ACC112 (cell line): ENCODE results near the gene JAG2.

ENCODE experiments used
- H2AFZ ChIP-seq: fragments of 200-600 bp; sonication (generic); one replicate; pipeline ENCODE4 v1.6.0; 2017; ENCODE audit warnings: antibody characterized with exemption, low read length; ENCODE audit not compliant: unreplicated experiment
- H3K27ac ChIP-seq: fragments of 200-600 bp; sonication (generic); 2 replicates; pipeline ENCODE4 v1.5.1; 2014; ENCODE audit warnings: low read depth, mild to moderate bottlenecking, antibody characterized with exemption, low read length, moderate library complexity
- H3K27me3 ChIP-seq: fragments of 200-600 bp; sonication (generic); 2 replicates; pipeline ENCODE4 v1.6.1; 2014; ENCODE audit warnings: mild to moderate bottlenecking, antibody characterized with exemption, low read length, moderate library complexity, mixed read lengths; ENCODE audit not compliant: insufficient read depth
- H3K36me3 ChIP-seq: fragments of 200-600 bp; sonication (generic); 2 replicates; pipeline ENCODE4 v1.6.1; 2016; ENCODE audit warnings: mild to moderate bottlenecking, antibody characterized with exemption, low read length, moderate library complexity, mixed read lengths; ENCODE audit not compliant: insufficient read depth
- H3K4me1 ChIP-seq: fragments of 200-600 bp; sonication (generic); one replicate; pipeline ENCODE4 v1.6.1; 2016; ENCODE audit warnings: low read length, mixed read lengths; ENCODE audit not compliant: insufficient read depth, unreplicated experiment, control insufficient read depth
- H3K4me3 ChIP-seq: fragments of 200-600 bp; sonication (generic); 2 replicates; pipeline ENCODE4 v1.5.1; 2014; ENCODE audit warnings: mild to moderate bottlenecking, low read depth, low read length
- H3K79me2 ChIP-seq: fragments of 200-600 bp; sonication (generic); one replicate; pipeline ENCODE4 v1.6.0; 2016; ENCODE audit warnings: low read length; ENCODE audit not compliant: control insufficient read depth, unreplicated experiment, insufficient read depth

The JAG2 gene

DNA sequence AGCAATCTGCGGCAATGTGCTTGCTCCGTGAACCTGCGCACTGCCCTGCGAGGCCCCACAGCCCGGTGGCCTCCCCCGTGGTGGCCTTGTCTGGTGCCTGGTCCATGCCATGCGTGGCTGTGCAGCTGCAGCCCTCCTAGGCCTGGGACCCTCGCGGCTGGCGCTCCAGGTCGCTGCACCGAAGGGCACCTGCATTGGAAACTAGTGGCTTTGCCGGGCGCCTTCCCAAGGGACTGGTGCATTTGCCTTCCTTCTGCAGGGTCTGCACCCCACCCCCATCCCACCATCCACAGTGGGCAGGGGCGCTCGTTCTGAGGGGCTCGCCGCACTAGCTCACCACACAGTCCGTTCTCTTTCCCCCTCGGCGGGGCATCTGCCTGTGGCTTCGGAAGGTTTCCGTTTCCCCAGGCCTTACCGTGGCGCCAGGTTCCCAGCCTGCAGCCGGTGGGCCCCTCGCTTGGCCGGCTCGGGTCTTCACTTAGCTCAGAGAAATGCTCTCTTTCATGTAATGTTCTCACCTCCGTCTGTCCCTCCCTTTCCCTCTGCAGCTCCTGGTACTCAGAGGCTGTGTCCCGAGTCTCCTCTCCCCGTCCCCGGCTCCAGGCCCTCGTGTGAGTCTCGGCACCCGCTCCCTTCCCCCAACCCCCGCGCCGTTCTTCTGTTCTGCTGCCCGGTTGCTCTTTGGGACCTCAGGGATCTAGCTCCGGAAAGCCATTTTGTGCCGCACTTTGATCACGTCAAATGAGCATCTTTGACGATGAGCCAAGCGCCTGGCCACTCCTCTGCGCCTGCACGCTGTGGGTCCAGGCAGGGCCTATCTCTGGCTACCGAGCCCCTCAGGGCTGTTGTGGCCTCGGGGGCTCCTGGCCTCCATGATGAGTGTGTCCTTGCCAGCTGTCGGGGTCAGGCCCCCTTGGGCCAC is 31.9 kb downstream of the JAG2 start:
- Histone ChIP-seq H3K79me2 (no peaks in the 10 kb centered on the region), H3K4me3 (no peak overlapping the region), H2AFZ (no peak overlapping the region), H3K4me1 (no peaks in the 10 kb centered on the region), H3K27ac (no peak overlapping the region), H3K36me3 (no peaks in the 10 kb centered on the region), H3K27me3 (peaks cover 22% of the 10 kb centered on the region)

DNA sequence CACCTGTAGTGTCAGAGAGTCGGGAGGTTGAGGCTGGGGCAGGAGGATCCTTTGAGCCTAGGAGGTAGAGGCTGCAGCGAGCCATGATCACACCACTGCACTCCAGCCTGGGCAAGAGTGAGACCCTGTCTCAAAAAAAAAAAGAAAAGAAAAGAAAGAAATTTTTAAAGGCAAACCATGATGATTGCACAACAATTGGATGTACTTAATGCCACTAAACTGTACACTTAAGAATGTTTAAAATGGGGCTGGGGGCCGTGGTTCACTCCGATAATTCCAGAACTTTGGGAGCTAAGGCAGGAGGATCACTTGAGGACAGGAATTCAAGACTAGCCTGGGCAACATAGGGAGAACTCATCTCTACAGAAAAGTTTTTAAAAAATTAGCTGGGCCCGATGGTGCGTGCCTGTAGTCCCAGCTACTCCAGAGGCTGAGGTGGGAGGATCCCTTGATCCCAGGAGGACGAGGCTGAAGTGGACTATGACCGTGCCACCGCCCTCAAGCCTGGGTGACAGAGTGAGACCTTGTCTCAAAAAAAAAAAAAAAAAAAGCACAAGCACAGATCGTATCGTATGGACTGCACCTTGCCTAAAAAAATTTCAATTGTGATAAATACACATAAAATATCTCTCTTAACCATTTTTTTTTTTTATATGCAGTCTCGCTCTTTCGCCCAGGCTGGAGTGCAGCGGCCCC is 32.7 kb downstream of the JAG2 start:
- Histone ChIP-seq H3K4me1 (no peaks in the 10 kb centered on the region), H2AFZ (no peak overlapping the region)

DNA sequence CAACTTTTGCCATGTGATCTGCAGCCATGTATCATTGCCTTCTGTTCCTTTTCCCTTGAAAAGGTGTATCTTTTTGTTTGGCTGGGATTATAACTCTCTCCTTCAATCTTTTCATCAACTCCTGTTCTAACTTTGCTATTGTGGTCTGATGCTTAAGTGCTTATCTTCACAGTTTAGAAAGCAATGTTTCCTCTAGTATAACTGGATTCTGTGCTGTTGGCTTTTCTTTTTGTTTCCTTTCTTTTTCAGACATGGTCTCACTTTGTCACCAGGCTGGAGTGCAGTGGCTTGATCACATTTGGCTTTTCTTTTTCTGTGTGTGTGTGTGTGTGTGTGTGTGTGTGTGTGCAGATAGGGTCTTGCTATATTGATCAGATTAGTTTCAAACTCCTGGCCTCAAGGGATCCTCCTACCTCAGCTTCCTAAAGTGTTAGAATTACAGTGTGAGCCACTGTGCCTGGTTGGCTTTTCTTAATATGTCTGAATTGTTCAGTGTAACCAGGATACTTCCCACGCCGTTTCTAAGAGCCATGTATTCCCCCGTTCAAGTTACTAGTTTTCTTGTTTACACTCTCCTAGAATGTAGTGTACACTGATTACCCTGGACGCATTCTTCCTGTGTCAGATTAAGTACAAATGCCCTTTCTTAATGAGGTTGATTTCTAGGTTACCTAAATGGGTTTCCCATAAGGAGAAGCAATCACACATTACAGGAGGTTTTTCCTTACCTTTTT is 35.5 kb downstream of the JAG2 start:
- Histone ChIP-seq H2AFZ (no peak overlapping the region), H3K79me2 (no peaks in the 10 kb centered on the region), H3K27ac (no peak overlapping the region), H3K36me3 (no peaks in the 10 kb centered on the region), H3K27me3 (peaks cover 43% of the 10 kb centered on the region), H3K4me1 (no peaks in the 10 kb centered on the region), H3K4me3 (no peak overlapping the region)

More for the DNA sequence above, 32.7 kb downstream of the JAG2 start:
- Histone ChIP-seq H3K79me2 (no peaks in the 10 kb centered on the region), H3K27ac (no peak overlapping the region), H3K36me3 (no peaks in the 10 kb centered on the region), H3K4me3 (no peak overlapping the region), H3K27me3 (peaks cover 26% of the 10 kb centered on the region)

DNA sequence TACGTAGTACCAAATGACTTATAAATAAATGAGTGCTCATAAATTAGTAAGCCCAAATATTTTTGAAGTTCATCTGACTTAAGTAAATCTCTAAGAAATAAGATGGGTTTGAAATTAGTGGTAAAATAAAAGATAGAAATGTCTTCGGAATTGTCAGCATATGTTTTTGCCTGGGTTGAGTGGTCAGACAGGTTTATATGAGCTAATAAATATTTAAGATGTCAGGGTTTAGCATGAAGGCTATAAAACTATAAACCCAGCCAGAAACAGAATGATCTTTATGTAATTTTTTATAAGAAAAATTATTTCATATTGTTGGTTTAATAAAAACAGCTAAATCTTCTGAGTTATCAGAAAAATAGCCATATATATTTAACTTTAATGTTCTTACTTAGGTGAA is 37.3 kb downstream of the JAG2 start:
- Histone ChIP-seq H2AFZ (no peak overlapping the region), H3K27me3 (peaks cover 58% of the 10 kb centered on the region), H3K79me2 (no peaks in the 10 kb centered on the region), H3K27ac (no peak overlapping the region), H3K4me1 (no peaks in the 10 kb centered on the region), H3K4me3 (no peak overlapping the region), H3K36me3 (no peaks in the 10 kb centered on the region)

DNA sequence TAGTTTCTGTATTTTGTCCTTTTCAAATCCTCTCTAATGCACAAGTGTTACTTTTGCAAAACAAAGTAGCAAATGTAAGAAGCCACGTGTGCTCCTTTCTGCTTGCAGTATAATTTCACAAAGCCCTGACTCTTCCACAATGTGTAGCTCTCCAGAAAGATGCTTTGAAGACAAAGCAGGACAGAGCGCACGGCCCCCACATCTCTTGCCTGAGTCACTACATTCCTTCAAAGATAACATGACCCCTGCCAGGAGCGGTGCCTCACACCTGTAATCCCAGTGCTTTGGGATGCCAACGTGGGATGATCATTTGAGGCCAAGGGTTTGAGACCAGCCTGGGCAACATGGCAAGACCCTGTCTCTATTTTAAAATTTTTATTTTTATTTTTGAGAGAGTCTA is 40.5 kb downstream of the JAG2 start:
- Histone ChIP-seq H3K79me2 (no peaks in the 10 kb centered on the region), H2AFZ (no peak overlapping the region), H3K4me1 (no peaks in the 10 kb centered on the region), H3K27ac (no peak overlapping the region), H3K4me3 (no peak overlapping the region), H3K27me3 (peaks cover 70% of the 10 kb centered on the region), H3K36me3 (no peaks in the 10 kb centered on the region)

DNA sequence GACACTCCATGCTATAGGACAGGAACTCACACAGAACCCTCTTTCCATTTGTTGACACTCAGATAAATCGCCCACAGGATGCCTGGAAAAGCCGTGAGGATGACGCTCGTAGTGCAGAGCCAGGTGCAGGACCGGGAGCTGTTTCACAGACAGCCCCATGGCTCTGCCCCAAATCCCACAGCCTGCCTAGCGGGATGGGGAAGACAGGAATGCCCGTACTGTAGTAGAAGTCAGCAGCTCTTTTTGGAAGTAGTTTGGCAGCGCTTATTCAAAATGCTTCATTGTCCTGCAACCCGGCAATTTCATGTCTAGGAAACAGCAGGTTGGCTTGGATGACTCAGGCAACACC is 41.6 kb downstream of the JAG2 start:
- Histone ChIP-seq H3K79me2 (no peaks in the 10 kb centered on the region), H3K27me3 (peaks cover 76% of the 10 kb centered on the region), H3K36me3 (no peaks in the 10 kb centered on the region), H3K4me1 (no peaks in the 10 kb centered on the region), H3K4me3 (no peak overlapping the region), H2AFZ (no peak overlapping the region), H3K27ac (no peak overlapping the region)

DNA sequence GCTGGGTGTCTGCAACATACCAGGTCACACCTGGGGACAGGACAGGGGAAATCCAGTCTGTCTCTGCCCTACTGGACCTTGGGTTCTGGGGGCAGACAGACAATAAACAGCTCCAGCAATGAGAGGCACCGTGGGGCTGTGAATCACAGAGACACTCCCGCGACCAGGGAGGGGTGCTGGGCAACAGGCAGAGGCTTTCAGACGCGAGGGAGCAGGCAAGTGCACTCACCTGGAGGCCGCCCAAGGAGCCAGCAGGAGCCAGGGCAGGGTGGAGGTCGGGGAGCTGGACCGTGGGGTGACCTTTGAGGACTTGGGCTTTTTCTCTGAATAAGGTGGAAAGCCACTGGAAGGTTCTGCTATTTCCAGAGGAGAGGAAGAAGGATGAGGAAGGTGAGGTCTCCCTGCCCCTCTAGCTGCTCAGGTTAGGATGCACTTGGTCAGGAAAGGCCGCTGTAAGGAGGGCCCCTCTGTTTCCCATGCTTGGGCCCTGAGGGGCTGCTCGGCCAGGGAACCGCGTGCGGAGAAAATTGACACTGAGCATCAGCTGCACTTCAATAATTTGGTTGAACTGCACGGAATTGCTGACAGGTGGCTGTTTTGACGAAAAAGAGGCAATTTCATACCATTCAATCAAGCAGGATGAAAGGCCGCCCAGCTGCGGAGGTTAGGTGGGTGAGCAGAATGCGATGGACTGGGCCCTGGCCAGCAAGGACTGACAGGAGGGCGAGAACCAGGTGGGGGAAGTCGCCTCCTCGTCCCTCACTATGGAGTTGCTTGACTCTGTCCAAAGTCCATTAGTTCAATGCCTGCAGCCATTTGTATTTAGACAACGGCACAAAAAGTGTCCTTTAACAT is 42.2 kb downstream of the JAG2 start:
- Histone ChIP-seq H3K4me3 (no peak overlapping the region), H3K79me2 (no peaks in the 10 kb centered on the region), H3K27me3 (peaks cover 82% of the 10 kb centered on the region), H2AFZ (no peak overlapping the region), H3K4me1 (no peaks in the 10 kb centered on the region), H3K36me3 (no peaks in the 10 kb centered on the region), H3K27ac (no peak overlapping the region)

DNA sequence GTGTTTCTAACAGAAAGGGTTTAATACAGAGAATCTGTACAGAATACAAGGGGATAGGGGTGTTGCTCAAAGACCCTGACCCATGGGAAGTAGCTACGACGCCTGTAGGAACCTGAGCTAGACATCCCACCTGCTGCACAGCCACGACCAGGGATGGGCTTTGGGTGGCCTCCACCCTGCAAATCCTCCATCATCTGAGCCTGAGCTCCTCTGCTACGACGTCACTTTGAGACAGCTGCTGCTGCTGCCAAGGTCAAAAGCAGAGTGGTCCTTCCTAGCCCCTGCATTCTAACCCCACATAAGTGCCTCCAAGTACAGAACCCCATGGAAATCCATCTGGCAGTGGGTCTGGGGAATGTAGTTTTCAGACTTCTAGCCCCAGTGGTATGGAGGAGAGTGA is 43.8 kb downstream of the JAG2 start:
- Histone ChIP-seq H3K27me3 (peaks cover 87% of the 10 kb centered on the region), H3K27ac (no peak overlapping the region), H3K36me3 (no peaks in the 10 kb centered on the region)

DNA sequence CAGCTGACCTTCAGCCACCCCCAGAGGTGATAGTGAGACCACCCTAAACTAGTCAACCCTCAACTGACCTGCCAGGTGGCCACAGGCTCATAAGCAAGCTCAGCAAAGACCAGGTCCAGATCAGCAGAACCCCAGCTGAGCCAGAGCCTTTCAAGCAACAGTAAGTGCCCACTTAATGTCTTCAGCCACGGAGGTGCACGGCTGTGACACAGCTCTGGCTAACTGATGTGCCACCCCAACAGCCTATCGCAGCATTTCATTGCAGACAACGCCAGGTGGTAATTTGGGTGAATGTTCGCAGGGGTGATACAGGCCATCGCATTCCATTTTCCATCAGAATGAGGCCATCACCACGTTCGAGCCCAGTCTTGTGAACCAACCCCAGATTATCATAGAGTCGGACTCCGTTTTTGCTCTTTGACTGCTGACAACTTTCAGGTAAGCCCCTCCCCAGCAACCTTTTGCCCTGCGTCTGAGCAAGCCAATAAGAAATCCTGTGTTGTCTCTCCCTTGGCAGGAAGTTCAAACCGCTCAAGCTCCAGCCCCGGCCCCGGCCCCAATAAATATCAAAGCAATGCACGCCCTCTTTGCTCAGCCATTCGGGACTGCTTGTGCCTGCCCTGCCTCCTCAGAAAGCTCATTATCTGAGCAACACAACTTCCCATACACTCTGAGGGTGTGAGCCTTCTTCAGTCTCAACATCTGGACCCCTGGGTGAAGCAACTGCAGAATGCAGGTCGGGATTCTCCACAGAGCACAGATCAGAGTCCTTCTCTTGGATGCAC is 44.4 kb downstream of the JAG2 start:
- Histone ChIP-seq H3K27ac (no peak overlapping the region), H3K79me2 (no peaks in the 10 kb centered on the region), H3K36me3 (no peaks in the 10 kb centered on the region), H3K4me3 (no peak overlapping the region), H2AFZ (no peak overlapping the region), H3K4me1 (no peaks in the 10 kb centered on the region), H3K27me3 (peaks cover 87% of the 10 kb centered on the region)

More for the DNA sequence above, 43.8 kb downstream of the JAG2 start:
- no peaks in the 10 kb centered on the region for H3K4me1 ChIP-seq
- no peak overlapping the region for H3K4me3 ChIP-seq
- H3K79me2 ChIP-seq = no peaks in the 10 kb centered on the region
- H2AFZ ChIP-seq = no peak overlapping the region
